22Rv1 (cell line): ENCODE measurements around the gene ETNK2.

Source experiments
- H3K27ac ChIP-seq: fragments of 450-650 bp; 2 replicates; pipeline ENCODE4 v1.5.1; 2017
- ZFX ChIP-seq: fragments of 450-650 bp; IDR thresholded peaks from 2 replicates; pipeline ENCODE4 v1.6.1; 2017; ENCODE audit warnings: antibody characterized with exemption, borderline replicate concordance
- TF ChIP-seq, protein P1 (sequence below): fragments of 450-650 bp; IDR thresholded peaks from 2 replicates; pipeline ENCODE4 v1.5.1; 2017; ENCODE audit warnings: mild to moderate bottlenecking

Gene ETNK2

DNA sequence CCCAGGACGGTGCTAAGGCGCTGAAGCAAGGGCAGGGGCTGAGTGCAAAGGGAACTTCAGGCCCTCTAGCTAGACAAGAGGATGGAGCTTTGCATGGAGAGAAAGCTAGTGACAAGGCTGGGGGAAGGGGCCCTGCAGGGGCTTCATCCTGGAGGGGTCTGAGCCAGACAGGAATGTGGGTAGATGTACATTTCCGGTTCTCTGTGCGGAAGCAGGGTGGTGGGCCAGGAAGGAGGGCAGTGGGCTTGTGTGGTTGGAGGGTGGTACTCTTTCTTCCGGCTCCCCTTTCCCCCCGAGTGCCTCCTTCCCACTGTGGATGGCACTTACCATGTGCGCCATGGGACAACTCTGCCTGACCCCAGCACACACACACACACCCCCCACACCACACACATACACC, 42.9 kb upstream of the ETNK2 start:
- TF ChIP-seq, protein P1, sequence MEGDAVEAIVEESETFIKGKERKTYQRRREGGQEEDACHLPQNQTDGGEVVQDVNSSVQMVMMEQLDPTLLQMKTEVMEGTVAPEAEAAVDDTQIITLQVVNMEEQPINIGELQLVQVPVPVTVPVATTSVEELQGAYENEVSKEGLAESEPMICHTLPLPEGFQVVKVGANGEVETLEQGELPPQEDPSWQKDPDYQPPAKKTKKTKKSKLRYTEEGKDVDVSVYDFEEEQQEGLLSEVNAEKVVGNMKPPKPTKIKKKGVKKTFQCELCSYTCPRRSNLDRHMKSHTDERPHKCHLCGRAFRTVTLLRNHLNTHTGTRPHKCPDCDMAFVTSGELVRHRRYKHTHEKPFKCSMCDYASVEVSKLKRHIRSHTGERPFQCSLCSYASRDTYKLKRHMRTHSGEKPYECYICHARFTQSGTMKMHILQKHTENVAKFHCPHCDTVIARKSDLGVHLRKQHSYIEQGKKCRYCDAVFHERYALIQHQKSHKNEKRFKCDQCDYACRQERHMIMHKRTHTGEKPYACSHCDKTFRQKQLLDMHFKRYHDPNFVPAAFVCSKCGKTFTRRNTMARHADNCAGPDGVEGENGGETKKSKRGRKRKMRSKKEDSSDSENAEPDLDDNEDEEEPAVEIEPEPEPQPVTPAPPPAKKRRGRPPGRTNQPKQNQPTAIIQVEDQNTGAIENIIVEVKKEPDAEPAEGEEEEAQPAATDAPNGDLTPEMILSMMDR: no peak
- no peak for TF ChIP-seq ZFX
- no peak overlapping the region for H3K27ac ChIP-seq

DNA sequence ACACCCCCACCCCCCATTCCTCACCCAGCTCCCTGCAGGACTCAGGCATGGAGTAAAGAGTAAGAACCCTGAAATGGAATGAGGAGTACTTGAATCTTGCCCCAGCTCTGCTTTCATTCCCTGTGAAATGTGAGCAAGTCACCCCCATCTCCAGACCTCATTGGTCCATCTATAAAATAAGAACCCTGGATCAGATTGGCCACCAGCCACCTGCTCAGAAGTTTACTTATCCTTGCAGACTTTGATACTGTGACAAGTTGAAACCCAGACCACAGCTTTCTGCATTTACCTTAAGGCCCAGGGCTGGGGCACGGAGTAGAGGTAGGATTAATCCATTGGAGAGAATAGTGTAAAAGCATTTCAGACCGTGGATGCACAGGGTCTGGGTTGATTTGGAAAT, 42.2 kb upstream of the ETNK2 start:
- no peak overlapping the region for H3K27ac ChIP-seq
- TF ChIP-seq, protein P1: no peak
- TF ChIP-seq ZFX: no peak

DNA sequence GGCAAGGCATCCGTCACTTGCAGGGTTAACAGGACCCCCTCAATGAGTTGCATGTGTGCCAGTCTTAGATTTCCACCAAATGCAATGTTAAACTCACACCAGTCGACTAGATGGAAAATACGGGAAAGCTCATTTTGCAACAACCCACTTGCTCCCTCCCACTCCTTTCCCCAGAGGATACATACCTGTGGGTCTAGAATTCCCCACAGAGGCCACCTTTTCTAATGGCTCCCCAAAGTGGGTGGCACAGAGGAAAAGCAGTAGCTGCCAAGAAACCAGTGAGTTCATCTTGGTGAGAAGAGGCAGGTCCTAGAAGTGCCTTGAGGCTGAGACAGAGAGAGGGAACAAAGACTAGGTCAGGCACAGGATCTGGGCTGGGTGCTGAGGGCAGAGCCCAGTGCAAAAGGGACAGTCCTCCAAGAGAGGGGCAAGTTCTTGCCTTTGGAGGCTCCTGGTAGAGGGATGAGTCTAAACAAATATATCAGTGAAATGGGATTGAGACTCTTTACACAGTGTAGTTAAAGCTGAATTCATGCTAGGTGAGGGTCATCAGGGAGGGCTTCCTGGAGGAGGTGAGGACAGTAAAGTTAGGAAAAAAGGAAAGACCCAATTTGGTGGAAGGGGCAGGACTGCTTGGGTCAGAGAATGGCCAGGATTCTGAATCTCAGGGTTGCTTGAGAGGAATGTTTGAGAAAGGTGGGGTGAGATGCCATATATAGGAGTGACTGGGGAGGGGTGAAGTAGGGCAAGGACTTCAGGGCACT, 40.9 kb upstream of the ETNK2 start:
- no peak overlapping the region for H3K27ac ChIP-seq
- TF ChIP-seq, protein P1: no peak
- TF ChIP-seq ZFX: no peak

DNA sequence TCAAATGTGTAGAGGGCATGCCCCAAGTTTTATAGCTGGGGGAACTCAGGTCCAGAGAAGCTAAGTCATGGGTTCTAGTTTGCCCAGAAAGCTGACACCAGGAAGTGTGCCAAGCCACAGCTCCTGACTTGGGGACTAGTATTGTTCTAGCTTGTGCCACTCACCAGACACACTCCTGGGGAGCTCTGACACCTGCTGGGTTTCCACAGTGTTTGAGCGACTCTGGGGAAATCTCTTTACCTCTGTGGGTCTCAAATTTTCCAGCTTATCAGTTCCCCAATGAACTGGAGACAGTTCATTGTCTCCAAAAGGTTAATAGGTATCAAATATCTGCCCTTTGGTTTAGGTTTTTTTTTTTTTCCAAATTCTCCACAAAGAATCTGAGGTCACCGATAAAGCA, 40.2 kb upstream of the ETNK2 start:
- no peak for TF ChIP-seq ZFX
- TF ChIP-seq, protein P1: no peak
- H3K27ac ChIP-seq: no peak overlapping the region

DNA sequence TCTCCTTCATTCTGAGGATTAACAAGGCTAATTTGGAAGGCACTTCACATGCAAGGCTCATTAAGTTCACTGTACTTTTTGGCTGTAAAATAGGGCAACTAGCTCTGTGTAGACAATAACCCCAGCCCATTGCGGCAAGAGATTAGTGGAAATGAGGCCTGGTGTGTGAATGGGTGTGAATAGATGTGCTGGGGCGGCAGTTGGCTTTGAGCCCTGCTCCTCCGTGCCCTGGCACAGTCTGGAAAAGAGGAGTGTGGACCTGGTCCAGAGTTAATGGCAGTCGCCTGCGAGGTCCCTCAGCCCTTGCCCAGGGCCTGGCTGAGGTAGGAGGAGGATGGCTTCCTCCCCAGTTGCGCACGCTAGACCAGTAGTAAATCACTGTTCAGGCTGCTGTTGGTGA, 39.6 kb upstream of the ETNK2 start:
- TF ChIP-seq ZFX: no peak
- TF ChIP-seq, protein P1: no peak
- H3K27ac ChIP-seq: no peak overlapping the region

DNA sequence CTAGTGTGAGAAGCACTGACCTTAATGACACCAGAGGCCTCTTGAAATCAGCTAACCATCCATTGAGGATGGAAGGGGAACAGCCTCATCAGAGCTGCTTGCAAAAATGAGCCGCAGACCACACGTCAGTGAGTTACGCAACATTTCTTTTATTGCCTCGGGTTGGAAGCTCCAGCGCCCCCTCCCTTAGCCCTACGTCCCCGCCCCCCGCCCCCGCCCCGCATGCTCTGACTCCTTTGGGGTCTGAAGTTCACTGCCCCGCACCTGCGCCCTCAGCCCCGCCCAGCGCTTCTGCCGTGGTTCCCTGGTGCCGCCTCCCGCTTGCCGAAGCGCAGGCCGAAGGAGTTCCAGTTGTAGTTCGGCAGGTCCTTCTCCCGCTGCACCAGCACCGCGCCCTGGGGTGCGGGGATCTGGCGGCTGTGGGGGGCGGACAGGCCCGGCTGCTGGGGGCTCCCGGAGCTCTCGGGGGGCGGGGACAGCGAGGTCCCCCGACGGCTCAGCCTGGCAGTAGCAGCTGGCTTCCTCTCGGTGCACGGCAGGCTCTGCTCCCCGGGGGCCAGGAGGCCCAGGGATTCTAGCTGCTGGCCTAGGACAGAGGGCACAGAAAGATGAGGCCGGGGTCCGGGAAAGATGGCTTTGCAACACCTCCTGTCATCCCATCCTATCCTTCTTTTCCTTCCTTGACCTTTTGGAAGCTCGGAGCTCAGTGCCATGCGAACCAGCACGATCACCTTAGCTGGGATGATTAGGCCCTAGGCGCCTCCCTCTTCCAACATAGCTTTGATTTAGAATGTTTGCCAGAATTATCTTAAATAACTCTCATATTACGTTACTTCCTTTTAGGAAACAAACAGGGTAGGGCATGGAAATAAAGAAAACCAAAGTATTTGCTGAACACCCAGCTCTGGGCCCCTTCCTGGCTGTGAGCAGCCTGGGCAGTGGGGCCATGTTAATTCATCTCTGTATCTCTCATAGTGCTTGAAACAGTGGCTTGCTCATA, 38.7 kb upstream of the ETNK2 start:
- H3K27ac ChIP-seq: no peak overlapping the region
- TF ChIP-seq, protein P1: 0 out of 2 replicates have a peak, but pooled peaks have one; percentile 6
- no peak for TF ChIP-seq ZFX
